NB4 (cell line): Measurements from ENCODE around the gene TMEM14A.

Experiments
- CTCF ChIP-seq: IDR thresholded peaks from one replicate; pipeline ENCODE4 v1.5.1; 2012; ENCODE audit warnings: low read depth, low read length
- MYC ChIP-seq: IDR thresholded peaks from 2 replicates; pipeline ENCODE4 v1.6.1; 2011; ENCODE audit warnings: low read depth, low read length
- POLR2A ChIP-seq: IDR thresholded peaks from 2 replicates; pipeline ENCODE4 v1.6.1; 2011; ENCODE audit warnings: mild to moderate bottlenecking; ENCODE audit not compliant: insufficient read length; ENCODE audit errors: extremely low read depth
- TF ChIP-seq, protein P1 (sequence below): IDR thresholded peaks from 2 replicates; pipeline ENCODE4 v1.6.1; 2011; ENCODE audit warnings: low read depth, low read length

DNA sequence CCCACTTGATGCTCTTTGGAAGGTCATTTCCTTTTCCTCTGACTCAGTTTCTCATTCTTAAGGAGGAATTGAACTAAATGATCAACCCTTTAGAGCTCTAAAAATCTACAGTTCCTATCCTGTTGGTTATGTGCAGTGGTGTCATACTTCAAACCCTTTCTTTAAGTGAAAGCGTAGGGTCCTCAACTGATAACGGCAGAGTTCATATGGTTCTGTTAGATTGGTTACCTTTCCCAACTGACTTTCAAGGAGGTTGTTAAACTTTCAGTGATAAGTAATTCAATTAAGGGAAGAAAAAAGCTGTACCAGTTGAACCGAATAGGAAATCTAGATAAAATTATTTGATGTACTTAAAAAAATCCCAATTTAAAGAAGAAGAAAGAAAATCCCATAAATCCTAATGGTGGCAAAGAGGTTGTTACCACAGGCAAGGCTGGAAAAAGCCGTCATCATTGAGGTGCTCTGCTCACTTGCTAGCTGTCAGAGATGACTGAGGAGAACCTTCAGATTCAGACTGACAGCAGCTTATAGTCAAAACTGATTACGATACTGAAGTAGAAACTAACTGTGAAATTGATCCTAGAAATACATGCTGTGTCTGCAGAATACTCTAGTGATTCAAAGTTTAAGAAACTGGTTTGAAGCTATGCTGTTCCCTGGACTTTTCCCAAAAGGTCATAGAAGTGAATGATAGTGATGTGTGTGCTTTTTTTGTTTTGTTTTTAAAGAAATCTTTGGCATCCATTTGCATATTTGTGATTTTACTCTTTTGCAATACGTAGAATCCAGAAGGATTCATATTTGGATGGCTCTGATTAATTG is 16.2 kb downstream of the TMEM14A start:
- TF ChIP-seq, protein P1, sequence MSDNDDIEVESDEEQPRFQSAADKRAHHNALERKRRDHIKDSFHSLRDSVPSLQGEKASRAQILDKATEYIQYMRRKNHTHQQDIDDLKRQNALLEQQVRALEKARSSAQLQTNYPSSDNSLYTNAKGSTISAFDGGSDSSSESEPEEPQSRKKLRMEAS: no peak
- TF ChIP-seq POLR2A (no peak), CTCF (no peak), MYC (no peak)
